ENCODE data around the gene NPAS2. TPM values are rescaled to one million over a fixed set of nuclear protein-coding genes. Genes with fewer than 3 reads are reported as not detected.
A peak's percentile ranks its signal among the peaks of the same experiment; 100 is the strongest.

Gene NPAS2
- total RNA-seq, 2 donors from 2014 or later: 29.2 to 50.8 TPM

DNA sequence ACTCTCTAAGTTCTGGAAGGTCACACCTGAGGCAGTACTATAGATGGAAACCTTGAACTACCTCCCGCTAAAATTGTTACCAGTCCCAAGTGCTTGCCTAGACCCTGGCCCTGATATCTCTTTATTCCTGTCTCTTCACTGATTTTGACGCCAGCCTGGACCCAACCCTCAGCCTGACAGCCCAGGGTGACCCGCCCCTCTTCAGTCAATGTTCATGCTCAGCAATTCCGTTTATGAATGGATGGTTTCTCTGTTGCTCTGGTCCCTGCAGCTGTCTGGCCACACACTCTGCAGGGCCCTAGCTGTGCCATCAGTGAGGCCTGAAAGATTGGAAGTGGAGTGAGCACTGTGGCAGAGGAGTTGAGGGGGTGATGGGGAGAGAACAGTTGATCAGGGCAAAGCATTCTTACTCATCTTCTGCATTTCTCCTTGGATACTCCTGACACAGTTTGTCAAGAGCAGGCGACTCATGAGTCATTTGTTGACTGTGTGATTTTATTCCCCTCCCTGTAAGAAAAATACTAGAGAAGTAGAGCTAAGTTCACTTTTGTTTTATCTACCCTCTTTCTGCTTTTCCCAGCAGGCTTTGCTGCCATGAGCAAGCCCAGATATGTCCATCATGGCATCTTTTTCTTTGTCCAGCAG is 46.0 kb downstream of the NPAS2 start:
- no peak for ATAC-seq (ENCODE audit: insufficient number of reproducible peaks, low FRiP score, low read depth)

DNA sequence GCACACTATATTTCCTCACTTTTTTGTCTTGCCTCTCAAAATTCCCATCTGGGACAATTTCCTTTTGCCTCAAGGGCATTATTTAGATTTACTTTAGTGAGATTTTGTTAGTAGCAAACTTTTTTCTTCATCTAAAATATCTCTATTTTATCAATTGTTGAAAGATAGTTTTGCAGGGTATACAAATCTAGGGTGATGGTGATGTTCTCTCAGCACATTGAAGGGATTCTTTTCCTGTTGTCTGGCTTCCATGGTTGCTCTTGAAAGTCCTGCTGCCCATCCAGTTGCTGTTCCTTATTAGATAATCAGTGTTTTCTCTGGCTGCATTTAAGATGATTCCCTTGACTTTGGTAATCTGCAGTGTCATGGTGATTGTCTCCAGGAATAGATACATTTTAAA is 48.1 kb downstream of the NPAS2 start:
- H3K36me3 ChIP-seq: no peaks in the 10 kb centered on the region
- ATAC-seq (ENCODE audit: insufficient number of reproducible peaks, low FRiP score, low read depth) (no peak), DNase-seq (ENCODE audit: low spot score) (no peak)
- H3K4me1 ChIP-seq (ENCODE audit: control insufficient read depth in 1 of 2, low read depth in 2 of 2): no peaks in the 10 kb centered on the region
- TF ChIP-seq, protein P1, sequence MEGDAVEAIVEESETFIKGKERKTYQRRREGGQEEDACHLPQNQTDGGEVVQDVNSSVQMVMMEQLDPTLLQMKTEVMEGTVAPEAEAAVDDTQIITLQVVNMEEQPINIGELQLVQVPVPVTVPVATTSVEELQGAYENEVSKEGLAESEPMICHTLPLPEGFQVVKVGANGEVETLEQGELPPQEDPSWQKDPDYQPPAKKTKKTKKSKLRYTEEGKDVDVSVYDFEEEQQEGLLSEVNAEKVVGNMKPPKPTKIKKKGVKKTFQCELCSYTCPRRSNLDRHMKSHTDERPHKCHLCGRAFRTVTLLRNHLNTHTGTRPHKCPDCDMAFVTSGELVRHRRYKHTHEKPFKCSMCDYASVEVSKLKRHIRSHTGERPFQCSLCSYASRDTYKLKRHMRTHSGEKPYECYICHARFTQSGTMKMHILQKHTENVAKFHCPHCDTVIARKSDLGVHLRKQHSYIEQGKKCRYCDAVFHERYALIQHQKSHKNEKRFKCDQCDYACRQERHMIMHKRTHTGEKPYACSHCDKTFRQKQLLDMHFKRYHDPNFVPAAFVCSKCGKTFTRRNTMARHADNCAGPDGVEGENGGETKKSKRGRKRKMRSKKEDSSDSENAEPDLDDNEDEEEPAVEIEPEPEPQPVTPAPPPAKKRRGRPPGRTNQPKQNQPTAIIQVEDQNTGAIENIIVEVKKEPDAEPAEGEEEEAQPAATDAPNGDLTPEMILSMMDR (IDR thresholded peaks at IDR 0.05): no peak
- H3K27ac ChIP-seq: no peak overlapping the region
- no peaks in the 10 kb centered on the region for H3K27me3 ChIP-seq (replicated peaks; ENCODE audit: insufficient read depth)
- peaks cover 7% of the 10 kb centered on the region for H3K9me3 ChIP-seq
- H3K4me3 ChIP-seq: no peak overlapping the region

More for the DNA sequence above, 46.0 kb downstream of the NPAS2 start:
- Histone ChIP-seq H3K27ac (no peak overlapping the region), H3K4me3 (no peak overlapping the region), H3K27me3 (replicated peaks; ENCODE audit: insufficient read depth) (no peaks in the 10 kb centered on the region), H3K4me1 (ENCODE audit: control insufficient read depth in 1 of 2, low read depth in 2 of 2) (peaks cover 0 to 11% of the 10 kb centered on the region in 2 donors), H3K36me3 (no peaks in the 10 kb centered on the region), H3K9me3 (peaks cover 7% of the 10 kb centered on the region)
- no peak for DNase-seq (ENCODE audit: low spot score)
- TF ChIP-seq, protein P1 (IDR thresholded peaks at IDR 0.05): no peak

DNA sequence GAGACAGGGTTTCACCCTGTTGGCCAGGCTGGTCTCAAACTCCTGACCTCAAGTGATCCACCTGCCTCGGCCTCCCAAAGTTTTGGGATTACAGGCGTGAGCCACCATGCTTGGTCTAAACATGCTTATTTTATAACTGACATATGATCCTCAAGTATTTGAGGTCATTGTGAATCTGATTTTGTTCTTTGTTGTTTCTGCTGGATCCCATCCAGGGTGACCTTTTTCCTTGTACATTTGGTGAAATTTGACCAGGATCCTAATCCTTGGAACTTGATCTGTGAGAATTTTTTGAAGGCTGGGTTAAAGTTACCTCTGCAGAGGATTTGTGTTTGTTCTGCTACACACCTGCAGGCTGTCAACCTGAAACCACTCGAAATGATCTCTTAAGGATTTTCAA is 49.2 kb downstream of the NPAS2 start:
- no peak overlapping the region for H3K4me3 ChIP-seq
- no peaks in the 10 kb centered on the region for H3K27me3 ChIP-seq (replicated peaks; ENCODE audit: insufficient read depth)
- TF ChIP-seq, protein P1 (IDR thresholded peaks at IDR 0.05): no peak
- H3K4me1 ChIP-seq (ENCODE audit: control insufficient read depth in 1 of 2, low read depth in 2 of 2): no peaks in the 10 kb centered on the region
- no peaks in the 10 kb centered on the region for H3K36me3 ChIP-seq
- no peak overlapping the region for H3K27ac ChIP-seq
- DNase-seq (ENCODE audit: low spot score): no peak
- no peak for ATAC-seq (ENCODE audit: insufficient number of reproducible peaks, low FRiP score, low read depth)
- peaks cover 7% of the 10 kb centered on the region for H3K9me3 ChIP-seq

DNA sequence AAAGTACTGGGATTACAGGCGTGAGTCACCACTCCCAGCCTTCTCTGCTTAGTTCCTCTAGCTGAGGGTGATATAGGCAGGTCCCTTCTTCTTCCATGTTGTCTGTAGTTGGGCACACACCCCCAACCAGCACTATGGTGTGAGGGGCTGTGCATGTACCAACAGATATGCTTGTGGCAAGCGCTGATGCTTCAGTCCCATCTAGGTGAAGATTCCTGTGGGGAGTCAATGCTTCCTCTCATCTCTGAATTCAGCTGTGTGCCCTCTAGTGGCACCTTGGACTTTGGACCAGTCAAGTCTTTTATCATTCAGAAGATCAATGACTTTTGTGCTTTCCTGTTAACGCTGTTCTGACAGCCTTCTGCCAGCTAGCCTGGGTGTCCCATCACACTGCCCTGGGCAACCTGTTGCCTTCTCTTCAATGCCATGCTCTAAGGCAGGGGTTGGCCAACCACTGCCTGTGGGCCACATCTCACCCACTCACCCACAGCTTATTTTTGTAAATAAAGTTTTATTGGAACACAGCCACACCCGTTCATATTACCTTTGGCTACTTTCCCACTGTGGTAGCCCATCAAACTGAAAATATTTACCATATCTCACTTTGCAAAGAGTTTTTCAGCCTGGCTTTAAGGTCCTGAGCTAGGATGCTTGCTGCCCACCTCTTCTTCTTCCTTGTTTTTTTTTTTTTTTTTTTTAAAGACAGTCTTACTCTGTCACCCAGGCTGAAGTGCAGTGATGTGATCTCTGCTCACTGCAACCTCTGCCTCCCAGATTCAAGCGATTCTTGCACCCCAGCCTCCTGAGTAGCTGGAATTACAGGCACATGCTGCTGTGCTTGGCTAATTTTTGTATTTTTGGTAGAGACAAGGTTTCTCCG is 51.0 kb downstream of the NPAS2 start:
- ATAC-seq (ENCODE audit: insufficient number of reproducible peaks, low FRiP score, low read depth): no peak
- Histone ChIP-seq H3K36me3 (no peaks in the 10 kb centered on the region), H3K27ac (no peak overlapping the region), H3K9me3 (peaks cover 7% of the 10 kb centered on the region), H3K27me3 (replicated peaks; ENCODE audit: insufficient read depth) (no peaks in the 10 kb centered on the region), H3K4me3 (no peak overlapping the region), H3K4me1 (ENCODE audit: control insufficient read depth in 1 of 2, low read depth in 2 of 2) (peaks cover 4 to 6% of the 10 kb centered on the region in 2 donors)
- no peak for DNase-seq (ENCODE audit: low spot score)
- TF ChIP-seq, protein P1 (IDR thresholded peaks at IDR 0.05): no peak

DNA sequence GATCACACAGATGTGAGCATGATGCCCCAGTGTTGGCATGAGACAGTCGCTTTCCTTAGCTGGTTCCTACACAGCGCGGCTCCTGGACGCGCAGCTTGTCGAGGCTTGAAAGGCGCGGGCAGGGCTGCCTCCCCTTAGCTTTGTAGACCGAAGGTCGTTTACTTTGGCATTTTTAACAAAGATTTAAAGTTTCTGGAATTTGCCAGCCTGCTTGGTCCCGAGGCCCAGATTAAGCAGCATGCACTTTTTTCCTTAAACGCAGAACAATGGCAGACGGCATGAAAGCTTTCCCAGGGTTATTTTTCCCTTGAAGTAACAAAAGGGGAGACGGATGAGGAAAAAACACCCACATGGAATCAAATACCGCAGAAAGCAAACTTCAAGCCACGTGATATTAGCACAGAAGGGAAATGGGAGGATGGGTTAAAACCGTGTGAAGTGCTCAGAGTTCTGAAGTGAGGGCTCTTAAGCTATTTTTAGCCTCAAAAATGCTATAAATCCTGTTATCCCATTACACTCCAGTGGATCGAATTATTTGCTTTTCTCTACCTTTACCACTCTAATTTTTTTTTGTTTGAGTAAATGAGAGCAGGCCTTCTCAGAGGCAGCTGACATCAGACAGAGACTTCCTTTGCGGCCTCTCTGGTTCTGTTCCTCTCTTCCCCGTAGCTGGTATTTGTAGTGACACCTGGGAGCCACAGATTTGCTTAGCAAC is 55.7 kb downstream of the NPAS2 start:
- ATAC-seq (ENCODE audit: insufficient number of reproducible peaks, low FRiP score, low read depth) (no peak), DNase-seq (ENCODE audit: low spot score) (no peak)
- H3K4me1 ChIP-seq (ENCODE audit: control insufficient read depth in 1 of 2, low read depth in 2 of 2): peaks cover 19 to 46% of the 10 kb centered on the region in 2 donors
- peak overlapping the region; percentile 51 to 57 for H3K27ac ChIP-seq
- no peaks in the 10 kb centered on the region for H3K9me3 ChIP-seq
- TF ChIP-seq, protein P1 (IDR thresholded peaks at IDR 0.05): no peak
- H3K27me3 ChIP-seq (replicated peaks; ENCODE audit: insufficient read depth): no peaks in the 10 kb centered on the region
- H3K36me3 ChIP-seq: no peaks in the 10 kb centered on the region
- H3K4me3 ChIP-seq: peak overlapping the region; percentile 55
